H9 (cell line): ENCODE measurements around the gene PLSCR2. TPM values are rescaled to one million over a fixed set of nuclear protein-coding genes. Genes with fewer than 3 reads are reported as not detected.
A peak's percentile ranks its signal among the peaks of the same experiment; 100 is the strongest.

Experiments
- DNase-seq: peaks from one replicate; pipeline ENCODE4 v3.0.0-alpha.2; 2017
- H2AFZ ChIP-seq: one replicate; pipeline ENCODE4 v1.6.1; 2013; ENCODE audit warnings: mild to moderate bottlenecking, low read length, control low read depth, moderate library complexity
- H2AK5ac ChIP-seq: 2 replicates; pipeline ENCODE4 v1.6.1; 2013; ENCODE audit warnings: low read length, control low read depth, mixed read lengths; ENCODE audit not compliant: insufficient read length
- H2BK120ac ChIP-seq: one replicate; pipeline ENCODE4 v1.6.1; 2013; ENCODE audit warnings: low read depth, mild to moderate bottlenecking, low read length, control low read depth, inconsistent platforms; ENCODE audit not compliant: poor library complexity, severe bottlenecking
- H2BK12ac ChIP-seq: 2 replicates; pipeline ENCODE4 v1.6.1; 2013; ENCODE audit warnings: low read length, control low read depth, mixed read lengths, low read depth; ENCODE audit not compliant: insufficient read length
- H2BK15ac ChIP-seq: 2 replicates; pipeline ENCODE4 v1.6.1; 2013; ENCODE audit warnings: low read depth, low read length, control low read depth
- H2BK20ac ChIP-seq: one replicate; pipeline ENCODE4 v1.6.1; 2013; ENCODE audit warnings: low read depth, mild to moderate bottlenecking, low read length, control low read depth, inconsistent platforms; ENCODE audit not compliant: poor library complexity, severe bottlenecking
- H2BK5ac ChIP-seq: 2 replicates; pipeline ENCODE4 v1.6.1; 2013; ENCODE audit warnings: low read length, control low read depth, mixed read lengths; ENCODE audit not compliant: insufficient read length
- H3K14ac ChIP-seq: 2 replicates; pipeline ENCODE4 v1.6.1; 2013; ENCODE audit warnings: low read length, control low read depth; ENCODE audit not compliant: insufficient read depth
- H3K18ac ChIP-seq: 2 replicates; pipeline ENCODE4 v1.6.1; 2013; ENCODE audit warnings: low read depth, mild to moderate bottlenecking, mixed read lengths, low read length, control low read depth; ENCODE audit not compliant: insufficient read length
- H3K23ac ChIP-seq: 2 replicates; pipeline ENCODE4 v1.6.1; 2013; ENCODE audit warnings: low read length, control low read depth, mixed read lengths, low read depth; ENCODE audit not compliant: insufficient read length
- H3K23me2 ChIP-seq: 2 replicates; pipeline ENCODE4 v1.6.1; 2013; ENCODE audit warnings: low read depth, mild to moderate bottlenecking, mixed read lengths, low read length, control low read depth; ENCODE audit not compliant: insufficient read length, poor library complexity, severe bottlenecking
- H3K27ac ChIP-seq: 2 replicates; pipeline ENCODE4 v1.5.1; 2013; ENCODE audit warnings: low read length, control low read depth, mixed read lengths, low read depth; ENCODE audit not compliant: insufficient read length
- H3K27me3 ChIP-seq: 2 replicates; pipeline ENCODE4 v1.6.1; 2013; ENCODE audit warnings: low read length, control low read depth, inconsistent platforms; ENCODE audit not compliant: insufficient read depth
- H3K4ac ChIP-seq: 2 replicates; pipeline ENCODE4 v1.6.1; 2013; ENCODE audit warnings: low read depth, mild to moderate bottlenecking, control low read depth, inconsistent platforms, low read length, moderate library complexity
- H3K4me1 ChIP-seq: 2 replicates; pipeline ENCODE4 v1.6.1; 2013; ENCODE audit warnings: low read length, control low read depth, inconsistent platforms; ENCODE audit not compliant: insufficient read depth
- H3K4me2 ChIP-seq: 2 replicates; pipeline ENCODE4 v1.6.1; 2013; ENCODE audit warnings: low read length, control low read depth, mixed read lengths; ENCODE audit not compliant: insufficient read length, insufficient read depth
- H3K56ac ChIP-seq: 2 replicates; pipeline ENCODE4 v1.6.1; 2013; ENCODE audit warnings: low read depth, mild to moderate bottlenecking, mixed read lengths, low read length, control low read depth; ENCODE audit not compliant: insufficient read length
- H3K79me1 ChIP-seq: 2 replicates; pipeline ENCODE4 v1.6.1; 2013; ENCODE audit warnings: low read depth, mild to moderate bottlenecking, moderate library complexity, low read length, control low read depth, inconsistent platforms; ENCODE audit not compliant: insufficient read depth, poor library complexity, severe bottlenecking
- H3K79me2 ChIP-seq: 2 replicates; pipeline ENCODE4 v1.6.1; 2013; ENCODE audit warnings: low read length, control low read depth, inconsistent platforms; ENCODE audit not compliant: insufficient read depth
- H3K9ac ChIP-seq: 2 replicates; pipeline ENCODE4 v1.6.1; 2013; ENCODE audit warnings: low read length, control low read depth, mixed read lengths; ENCODE audit not compliant: insufficient read length; ENCODE audit errors: extremely low read depth
- H3K9me3 ChIP-seq: one replicate; pipeline ENCODE4 v1.6.1; 2013; ENCODE audit warnings: low read depth, low read length, inconsistent platforms; ENCODE audit not compliant: control insufficient read depth
- H3T11ph ChIP-seq: one replicate; pipeline ENCODE4 v1.6.1; 2013; ENCODE audit warnings: mild to moderate bottlenecking, low read length, control low read depth, inconsistent platforms
- H4K20me1 ChIP-seq: one replicate; pipeline ENCODE4 v1.6.1; 2013; ENCODE audit not compliant: control insufficient read depth, insufficient read length, insufficient read depth
- H4K5ac ChIP-seq: 2 replicates; pipeline ENCODE4 v1.6.1; 2013; ENCODE audit warnings: low read depth, mild to moderate bottlenecking, mixed read lengths, low read length, control low read depth; ENCODE audit not compliant: insufficient read length
- H4K8ac ChIP-seq: replicated peaks from 2 replicates; pipeline ENCODE4 v1.6.1; 2013; ENCODE audit warnings: low read length, control low read depth, mixed read lengths, low read depth; ENCODE audit not compliant: insufficient read length
- H4K91ac ChIP-seq: 2 replicates; pipeline ENCODE4 v1.6.1; 2013; ENCODE audit warnings: low read depth, mild to moderate bottlenecking, moderate library complexity, mixed read lengths, low read length, control low read depth; ENCODE audit not compliant: insufficient read length
- H3K27ac Mint-ChIP-seq, 3 experiments: 2 replicates in 2 of 3; 3 replicates in 1 of 3; pipeline ENCODE4 v1.8.0; 2020 to 2021; ENCODE audit warnings: mixed read lengths in 3 of 3, mild to moderate bottlenecking in 1 of 3, moderate library complexity in 1 of 3
- H3K27me3 Mint-ChIP-seq: 2 replicates; pipeline ENCODE4 v1.8.0; 2021; ENCODE audit warnings: low read depth, mild to moderate bottlenecking, moderate library complexity, mixed read lengths
- H3K36me3 Mint-ChIP-seq, 3 experiments: 2 replicates in 2 of 3; 3 replicates in 1 of 3; pipeline ENCODE4 v1.8.0; 2020 to 2021; ENCODE audit warnings: low read depth in 3 of 3, mixed read lengths in 3 of 3; ENCODE audit not compliant: insufficient read depth in 1 of 3
- H3K4me1 Mint-ChIP-seq, 2 experiments: 2 replicates each; pipeline ENCODE4 v1.8.0; 2020; ENCODE audit warnings: mixed read lengths in 2 of 2
- H3K4me3 Mint-ChIP-seq, 2 experiments: 2 replicates in 1 of 2; 3 replicates in 1 of 2; pipeline ENCODE4 v1.8.0; 2020 to 2021; ENCODE audit warnings: mild to moderate bottlenecking in 2 of 2, mixed read lengths in 2 of 2, moderate library complexity in 1 of 2
- H3K9me3 Mint-ChIP-seq, 2 experiments: 2 replicates in 1 of 2; 3 replicates in 1 of 2; pipeline ENCODE4 v1.8.0; 2020; ENCODE audit warnings: mild to moderate bottlenecking in 2 of 2, mixed read lengths in 2 of 2, moderate library complexity in 1 of 2
- CTCF ChIP-seq: fragments of 200-600 bp; sonication (generic); conservative IDR thresholded peaks from 3 replicates; pipeline ENCODE4 v1.8.0; 2021; ENCODE audit warnings: antibody characterized with exemption, mild to moderate bottlenecking
- WGBS: extraction: QIAGEN DNeasy Blood & Tissue Kit; methylation state at CpG from one replicate; pipeline ENCODE4 v1.1.7; 2013; ENCODE audit warnings: missing lambda C conversion rate, low lambda C conversion rate, mixed read lengths; ENCODE audit not compliant: insufficient read length; ENCODE audit errors: extremely low coverage; 5-methylcytosine and 5-hydroxymethylcytosine counted together
- total RNA-seq: library from RNA; stranded (reverse); gene quantifications from 2 replicates; pipeline ENCODE4 v1.2.1, GENCODE V29; 2021

PLSCR2 gene
- total RNA-seq, 1 experiment from 2014 or later, result not detected

- no peak overlapping the region for H2BK5ac ChIP-seq
- H3K56ac ChIP-seq, result no peak overlapping the region
- no peak overlapping the region for H3K4me3 Mint-ChIP-seq
- no peak overlapping the region for H3K23ac ChIP-seq
- H3K27ac Mint-ChIP-seq, result peak overlapping the region in 1 of 3 experiments; percentile 62; a peak in 1 of 7 replicates
- no peaks in the 10 kb centered on the region for H3K27me3 Mint-ChIP-seq
- H4K20me1 ChIP-seq, result no peaks in the 10 kb centered on the region
- no peaks in the 10 kb centered on the region for H3K27me3 ChIP-seq
- no peak overlapping the region for H3K18ac ChIP-seq
- peaks cover 6% of the 10 kb centered on the region for H3K4me1 ChIP-seq
- no peak overlapping the region for H4K5ac ChIP-seq
- H3K36me3 Mint-ChIP-seq, result peaks cover 3 to 23% (median 14%) of the 10 kb centered on the region in 3 experiments; a peak in 6 of 7 replicates
- H2BK20ac ChIP-seq, result no peak overlapping the region
- no peaks in the 10 kb centered on the region for H3K79me2 ChIP-seq
- H2BK12ac ChIP-seq, result no peak overlapping the region
- no peak overlapping the region for H4K8ac ChIP-seq
- no peak for TF ChIP-seq CTCF
- no peak overlapping the region for H3K4ac ChIP-seq
- H3K9ac ChIP-seq, result no peak overlapping the region
- no peaks in the 10 kb centered on the region for H3K9me3 ChIP-seq
- no CpG with 5 or more reads among the region's 3 CpGs for WGBS
- H3K14ac ChIP-seq, result no peak overlapping the region
- no peak overlapping the region for H2AFZ ChIP-seq
- no peaks in the 10 kb centered on the region for H3K23me2 ChIP-seq
- no peak overlapping the region for H2BK120ac ChIP-seq
- H3K27ac ChIP-seq, result no peak overlapping the region
- no peak overlapping the region for H4K91ac ChIP-seq
- H2BK15ac ChIP-seq, result no peak overlapping the region
- no peak overlapping the region for H3T11ph ChIP-seq
- H2AK5ac ChIP-seq, result no peak overlapping the region
- H3K4me1 Mint-ChIP-seq, result peaks cover 41 to 43% of the 10 kb centered on the region in 2 experiments
- no peak for DNase-seq
- no peaks in the 10 kb centered on the region; a peak in 1 of 5 replicates for H3K9me3 Mint-ChIP-seq
- no peak overlapping the region for H3K4me2 ChIP-seq
- no peaks in the 10 kb centered on the region for H3K79me1 ChIP-seq
These were observed 42.2 kb upstream of the PLSCR2 start for GRCh38 chr3:146511402-146512134.
